ENCODE measurements around the gene TRIM17.

DNA sequence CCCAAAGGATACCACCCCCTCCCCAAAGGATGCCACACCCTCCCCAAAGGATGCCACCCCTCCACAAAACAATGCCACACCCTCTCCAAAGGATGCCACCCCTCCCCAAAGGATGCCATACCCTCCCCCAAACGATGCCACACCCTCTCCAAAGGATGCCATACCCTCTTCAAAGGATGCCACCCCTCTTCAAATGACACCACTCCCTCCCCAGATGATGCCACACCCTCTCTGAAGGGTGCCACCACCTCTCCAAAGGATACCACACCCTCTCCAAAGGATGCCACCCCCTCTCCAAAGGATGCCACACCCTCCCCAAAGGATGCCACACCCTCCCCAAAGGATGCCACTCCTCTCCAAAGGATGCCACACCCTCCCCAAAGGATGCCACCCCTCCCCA, 21.6 kb upstream of the TRIM17 start:
- TF ChIP-seq, protein P1, sequence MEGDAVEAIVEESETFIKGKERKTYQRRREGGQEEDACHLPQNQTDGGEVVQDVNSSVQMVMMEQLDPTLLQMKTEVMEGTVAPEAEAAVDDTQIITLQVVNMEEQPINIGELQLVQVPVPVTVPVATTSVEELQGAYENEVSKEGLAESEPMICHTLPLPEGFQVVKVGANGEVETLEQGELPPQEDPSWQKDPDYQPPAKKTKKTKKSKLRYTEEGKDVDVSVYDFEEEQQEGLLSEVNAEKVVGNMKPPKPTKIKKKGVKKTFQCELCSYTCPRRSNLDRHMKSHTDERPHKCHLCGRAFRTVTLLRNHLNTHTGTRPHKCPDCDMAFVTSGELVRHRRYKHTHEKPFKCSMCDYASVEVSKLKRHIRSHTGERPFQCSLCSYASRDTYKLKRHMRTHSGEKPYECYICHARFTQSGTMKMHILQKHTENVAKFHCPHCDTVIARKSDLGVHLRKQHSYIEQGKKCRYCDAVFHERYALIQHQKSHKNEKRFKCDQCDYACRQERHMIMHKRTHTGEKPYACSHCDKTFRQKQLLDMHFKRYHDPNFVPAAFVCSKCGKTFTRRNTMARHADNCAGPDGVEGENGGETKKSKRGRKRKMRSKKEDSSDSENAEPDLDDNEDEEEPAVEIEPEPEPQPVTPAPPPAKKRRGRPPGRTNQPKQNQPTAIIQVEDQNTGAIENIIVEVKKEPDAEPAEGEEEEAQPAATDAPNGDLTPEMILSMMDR (conservative IDR thresholded peaks at IDR 0.05; ENCODE audit: low read depth, low read length) = no peak
- TF ChIP-seq EZH2 (IDR thresholded peaks at IDR 0.05; ENCODE audit: low read length, unreplicated experiment) (no peak), EZH2phosphoT487 (IDR thresholded peaks at IDR 0.05; ENCODE audit: borderline replicate concordance, low read length) (no peak)

All from PC-3 (cell line).